Iris pigment epithelial cell (primary cell): ENCODE results near the gene CTSV.
"Not testable (repeated sequence)": the region's sequence is repeated elsewhere in the genome, so short reads cannot be mapped to it uniquely, and the experiment has no call there.

Experiments
- DNase-seq: peaks from one replicate; pipeline ENCODE4 v3.0.0-alpha.2; 2011; ENCODE audit warnings: low read depth

Gene CTSV

GRCh38 chr9:97041898-97042297 is 3.0 kb upstream of the CTSV start:
- DNase-seq: no peak

- DNase-seq: peak; percentile 65
These were observed 545 bp upstream of the CTSV start for GRCh38 chr9:97039514-97039860.

- DNase-seq: not testable (repeated sequence)
These were observed 15.4 kb downstream of the CTSV start for GRCh38 chr9:97023505-97023904.

- peak; percentile 55 for DNase-seq
These were observed 25.5 kb downstream of the CTSV start for GRCh38 chr9:97013151-97014132.

- DNase-seq: peak; percentile 14
These were observed 26.3 kb downstream of the CTSV start for GRCh38 chr9:97012617-97013016.

- DNase-seq: not testable (repeated sequence)
These were observed 36.7 kb downstream of the CTSV start for GRCh38 chr9:97002195-97002594.

- DNase-seq: not testable (repeated sequence)
These were observed 37.6 kb downstream of the CTSV start for GRCh38 chr9:97001338-97001737.

GRCh38 chr9:97000139-97000787 is 38.7 kb downstream of the CTSV start:
- not testable (repeated sequence) for DNase-seq

GRCh38 chr9:96999733-97000132 is 39.2 kb downstream of the CTSV start:
- DNase-seq: not testable (repeated sequence)

- not testable (repeated sequence) for DNase-seq
These were observed 41.8 kb downstream of the CTSV start for GRCh38 chr9:96997009-96997701.

- DNase-seq: not testable (repeated sequence)
These were observed 44.4 kb downstream of the CTSV start for GRCh38 chr9:96994531-96995016.

- DNase-seq: not testable (repeated sequence)
These were observed 46.6 kb downstream of the CTSV start for GRCh38 chr9:96992303-96992702.

GRCh38 chr9:96989747-96990318 is 49.1 kb downstream of the CTSV start:
- not testable (repeated sequence) for DNase-seq

GRCh38 chr9:96984887-96985286 is 54.1 kb downstream of the CTSV start:
- DNase-seq: not testable (repeated sequence)

- DNase-seq: not testable (repeated sequence)
These were observed 54.8 kb downstream of the CTSV start for GRCh38 chr9:96984139-96984538.

- not testable (repeated sequence) for DNase-seq
These were observed 55.3 kb downstream of the CTSV start for GRCh38 chr9:96983496-96984122.
